GM12891 (cell line): ENCODE measurements around the gene EHD3.

Source experiments
- DNase-seq: peaks from one replicate; pipeline ENCODE4 v3.0.0; 2011; ENCODE audit warnings: low spot score; ENCODE audit not compliant: insufficient read length
- FAIRE-seq: peaks from 2 replicates; lab custom pipeline; 2011; peaks lifted over from hg19 to GRCh38; lab: Jason Lieb, UNC
- PAX5 ChIP-seq: IDR thresholded peaks from 2 replicates; pipeline ENCODE4 v1.6.1; 2011; ENCODE audit warnings: low read length, moderate library complexity, mild to moderate bottlenecking; ENCODE audit not compliant: insufficient read depth, severe bottlenecking
- POLR2A ChIP-seq: IDR thresholded peaks from 2 replicates; pipeline ENCODE4 v1.6.1; 2011; ENCODE audit warnings: low read depth, low read length, control low read depth
- POLR2AphosphoS5 ChIP-seq: IDR thresholded peaks from 2 replicates; pipeline ENCODE4 v1.6.1; 2011; ENCODE audit warnings: low read depth, low read length, control low read depth
- POU2F2 ChIP-seq: IDR thresholded peaks from 2 replicates; pipeline ENCODE4 v1.6.1; 2011; ENCODE audit warnings: low read depth, mild to moderate bottlenecking, control low read depth, low read length, moderate library complexity
- SPI1 ChIP-seq: IDR thresholded peaks from 2 replicates; pipeline ENCODE4 v1.6.1; 2011; ENCODE audit warnings: low read depth, low read length, control low read depth
- TAF1 ChIP-seq: IDR thresholded peaks from 2 replicates; pipeline ENCODE4 v1.6.1; 2011; ENCODE audit warnings: low read depth, low read length, control low read depth

EHD3 gene

DNA sequence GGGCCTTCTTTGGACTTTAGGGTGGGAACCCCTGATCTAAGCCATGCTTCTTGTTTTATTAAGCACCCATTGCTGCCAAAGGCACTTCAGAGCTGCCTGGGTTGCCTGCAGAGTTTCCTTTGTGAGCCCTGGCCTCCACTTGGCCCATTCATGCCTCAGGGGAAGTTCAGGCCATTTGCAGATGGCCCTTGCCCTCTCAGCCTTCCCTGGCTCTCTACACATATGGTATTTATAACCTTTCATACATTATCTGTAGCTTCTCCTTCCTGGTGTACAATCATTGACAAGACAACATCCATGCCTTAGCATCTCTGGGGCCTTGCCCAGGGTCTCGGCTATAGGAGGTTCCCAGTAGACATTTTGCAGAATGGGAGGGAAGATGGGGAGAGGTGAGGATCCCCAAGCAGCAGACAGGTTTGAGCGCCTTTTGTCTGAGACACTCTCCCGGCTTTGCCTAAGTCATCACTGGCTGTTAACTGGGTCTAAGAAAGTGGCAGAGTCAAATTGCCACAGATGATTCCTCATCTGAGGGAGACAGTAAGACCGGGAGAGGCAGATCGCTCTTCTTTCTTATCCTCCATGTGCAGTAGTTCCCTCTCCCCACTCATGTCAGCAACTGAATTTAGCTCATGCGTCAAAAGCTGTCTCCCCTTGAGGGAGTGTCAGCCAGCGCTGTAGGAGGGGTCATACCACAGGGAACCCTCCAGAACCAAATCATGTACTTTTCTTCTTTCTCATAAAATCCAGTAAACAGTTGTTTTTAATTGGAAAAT lies 2.7 kb downstream of the EHD3 start:
- no peak for FAIRE-seq

DNA sequence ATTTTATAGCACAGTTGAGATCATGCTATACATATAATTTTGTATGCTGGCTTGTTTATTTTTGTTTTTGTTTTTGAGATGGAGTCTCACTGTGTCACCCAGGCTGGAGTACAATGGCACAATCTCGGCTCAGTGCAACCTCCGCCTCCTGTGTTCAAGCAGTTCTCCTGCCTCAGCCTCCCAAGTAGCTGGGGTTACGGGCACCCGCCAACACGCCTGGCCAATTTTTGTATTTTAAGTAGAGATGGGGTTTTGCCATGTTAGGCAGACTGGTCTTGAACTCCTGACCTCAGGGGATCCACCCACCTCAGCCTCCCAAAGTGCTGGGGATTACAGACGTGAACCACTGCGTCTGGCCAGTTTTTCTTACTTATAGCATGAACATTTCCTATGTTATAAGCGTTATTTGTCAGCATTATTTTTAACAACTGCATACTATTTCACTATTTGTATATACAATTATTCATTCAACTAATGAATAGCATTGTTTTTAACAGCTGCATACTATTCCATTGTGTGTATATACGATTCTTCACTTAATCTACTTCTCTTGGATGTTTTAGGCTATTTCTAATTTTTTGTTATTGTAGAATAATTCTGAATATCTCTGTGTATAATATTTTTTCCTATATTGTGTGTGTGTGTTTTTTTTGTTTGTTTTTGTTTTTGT lies 3.5 kb downstream of the EHD3 start:
- FAIRE-seq (no peak), DNase-seq (no peak)
- TF ChIP-seq POLR2AphosphoS5 (no peak), SPI1 (no peak), POLR2A (no peak), TAF1 (no peak), PAX5 (no peak)

More for the DNA sequence above, 2.7 kb downstream of the EHD3 start:
- no peak for DNase-seq
- TF ChIP-seq POLR2A: no peak
- TF ChIP-seq TAF1: no peak
- no peak for TF ChIP-seq POU2F2
- no peak for TF ChIP-seq SPI1
- no peak for TF ChIP-seq POLR2AphosphoS5
- TF ChIP-seq PAX5: no peak

DNA sequence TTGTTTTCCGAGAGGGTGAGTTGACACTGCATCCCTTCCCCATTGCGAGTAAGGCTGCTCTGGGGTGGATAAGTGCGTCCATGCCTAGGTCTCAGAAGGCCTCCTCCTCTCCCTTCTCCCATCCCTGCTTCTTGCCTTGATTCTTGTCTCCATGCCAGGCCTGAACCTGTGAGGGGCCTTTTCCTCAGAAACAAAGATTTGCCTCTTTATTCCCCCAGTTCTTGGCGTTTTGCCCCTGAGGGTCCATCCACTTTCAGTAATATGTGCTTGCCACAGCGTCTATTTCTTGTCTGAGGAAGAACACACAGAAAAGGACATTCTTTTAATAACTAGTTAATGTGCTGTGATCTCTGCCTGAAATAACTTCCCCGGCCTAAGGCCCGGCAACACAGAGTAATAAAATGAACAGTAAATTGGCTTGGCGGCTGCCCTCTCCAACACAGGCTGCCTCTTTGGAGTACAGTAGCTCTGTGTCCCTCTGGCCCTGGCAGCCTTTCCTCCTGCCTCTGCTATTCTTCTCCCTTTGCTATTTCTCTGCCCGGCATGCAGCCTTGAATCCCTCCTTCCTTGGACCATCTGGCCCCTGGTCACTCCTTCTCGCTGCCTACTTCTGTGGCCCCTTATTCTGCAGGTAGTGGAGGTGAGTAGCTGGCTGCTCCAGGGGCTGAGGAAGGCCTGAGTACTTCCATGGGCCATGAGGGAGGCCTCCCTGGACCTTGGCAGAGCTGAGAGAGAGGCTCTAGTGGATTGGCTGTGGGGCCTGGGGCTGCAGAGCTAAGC lies 4.4 kb downstream of the EHD3 start:
- no peak for DNase-seq
- TF ChIP-seq POU2F2: no peak
- no peak for TF ChIP-seq SPI1
- TF ChIP-seq POLR2A: no peak
- TF ChIP-seq TAF1: no peak
- no peak for TF ChIP-seq PAX5
- TF ChIP-seq POLR2AphosphoS5: no peak

GRCh38 chr2:31238906-31239592 lies 5.1 kb downstream of the EHD3 start:
- no peak for FAIRE-seq

More for the DNA sequence above, 4.4 kb downstream of the EHD3 start:
- no peak for FAIRE-seq

DNA sequence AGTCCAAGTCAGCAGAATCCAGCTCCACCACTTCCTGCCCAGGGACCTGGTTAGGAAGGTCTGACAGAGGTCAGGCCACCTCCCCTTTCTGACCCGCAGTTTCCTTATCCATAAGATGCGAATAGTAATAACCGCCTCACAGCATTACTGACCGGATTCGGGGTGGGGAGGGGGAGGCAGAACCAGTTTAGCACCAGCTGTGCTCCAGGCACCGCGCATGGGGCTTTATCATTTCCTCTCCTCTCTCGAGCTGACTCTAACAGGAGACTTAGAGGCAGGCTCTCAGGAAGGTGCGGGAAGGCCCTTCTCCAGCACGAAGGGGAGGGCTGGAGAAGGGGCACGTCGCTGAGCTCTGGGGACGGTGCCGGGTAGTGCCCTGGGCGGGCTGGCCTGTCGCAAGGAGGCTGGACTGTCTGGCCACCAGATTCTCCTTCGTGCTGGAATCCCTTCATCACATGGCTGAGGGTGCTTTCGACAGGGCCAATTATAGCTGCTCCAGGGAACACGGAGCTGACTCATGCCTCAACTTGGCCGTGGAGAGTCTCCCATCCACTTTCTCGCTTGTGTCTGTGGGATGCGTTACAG lies 5.7 kb downstream of the EHD3 start:
- no peak for FAIRE-seq
- no peak for DNase-seq
- no peak for TF ChIP-seq POLR2AphosphoS5
- no peak for TF ChIP-seq PAX5
- no peak for TF ChIP-seq POLR2A
- no peak for TF ChIP-seq SPI1
- no peak for TF ChIP-seq TAF1
- no peak for TF ChIP-seq POU2F2

More at GRCh38 chr2:31238906-31239592, 5.1 kb downstream of the EHD3 start:
- DNase-seq: no peak
- TF ChIP-seq SPI1 (no peak), POU2F2 (no peak), POLR2AphosphoS5 (no peak), PAX5 (no peak), POLR2A (no peak), TAF1 (no peak)

DNA sequence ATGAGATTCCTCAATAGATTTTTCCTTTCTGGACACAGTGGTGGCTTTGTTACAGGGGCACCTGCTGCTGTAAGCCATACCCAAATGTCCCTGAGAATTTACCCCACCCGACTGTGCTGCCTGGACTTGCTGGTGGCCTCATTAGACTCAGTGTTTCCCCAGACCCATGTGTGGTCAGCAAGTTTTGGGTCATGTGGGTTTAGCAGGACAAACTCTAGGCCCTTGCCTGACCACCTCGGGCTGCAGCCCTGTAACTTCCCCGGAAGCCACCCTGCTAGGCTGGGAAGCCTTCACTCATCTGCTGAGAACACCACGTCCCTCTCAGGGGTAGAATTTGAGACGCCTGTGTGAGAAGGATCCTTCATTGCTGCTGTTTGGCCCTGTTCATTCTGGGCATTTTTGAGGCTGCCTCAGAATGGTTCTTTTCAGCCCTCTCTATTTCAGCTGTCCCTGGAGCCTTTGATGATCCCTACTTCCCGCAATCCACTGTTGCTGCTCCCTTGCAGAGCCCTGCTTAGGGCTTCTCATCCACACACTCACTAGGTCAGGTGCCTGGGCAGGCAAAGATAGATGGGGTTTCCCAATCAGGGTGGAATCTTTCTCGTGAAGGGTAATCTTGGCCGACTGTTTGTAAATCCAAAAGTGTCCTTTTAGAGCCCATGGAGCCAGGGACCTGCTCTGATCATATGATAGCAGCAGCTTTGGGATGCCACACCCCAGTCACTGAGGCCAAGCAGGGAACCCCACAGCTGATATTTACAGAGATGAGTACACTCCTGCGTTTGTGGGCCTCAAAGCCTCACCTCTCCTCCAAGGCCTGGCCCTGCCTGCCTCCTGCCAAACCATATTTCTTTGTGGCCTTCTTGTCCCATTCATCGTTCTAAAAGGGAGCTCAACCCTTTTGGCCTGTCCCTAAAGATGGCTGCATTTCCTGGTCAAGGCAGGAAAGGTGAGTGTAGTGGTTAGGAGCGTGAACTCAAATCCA lies 6.7 kb downstream of the EHD3 start:
- FAIRE-seq (no peak), DNase-seq (no peak)
- TF ChIP-seq POU2F2 (no peak), SPI1 (no peak), PAX5 (no peak), TAF1 (no peak), POLR2AphosphoS5 (no peak), POLR2A (no peak)

DNA sequence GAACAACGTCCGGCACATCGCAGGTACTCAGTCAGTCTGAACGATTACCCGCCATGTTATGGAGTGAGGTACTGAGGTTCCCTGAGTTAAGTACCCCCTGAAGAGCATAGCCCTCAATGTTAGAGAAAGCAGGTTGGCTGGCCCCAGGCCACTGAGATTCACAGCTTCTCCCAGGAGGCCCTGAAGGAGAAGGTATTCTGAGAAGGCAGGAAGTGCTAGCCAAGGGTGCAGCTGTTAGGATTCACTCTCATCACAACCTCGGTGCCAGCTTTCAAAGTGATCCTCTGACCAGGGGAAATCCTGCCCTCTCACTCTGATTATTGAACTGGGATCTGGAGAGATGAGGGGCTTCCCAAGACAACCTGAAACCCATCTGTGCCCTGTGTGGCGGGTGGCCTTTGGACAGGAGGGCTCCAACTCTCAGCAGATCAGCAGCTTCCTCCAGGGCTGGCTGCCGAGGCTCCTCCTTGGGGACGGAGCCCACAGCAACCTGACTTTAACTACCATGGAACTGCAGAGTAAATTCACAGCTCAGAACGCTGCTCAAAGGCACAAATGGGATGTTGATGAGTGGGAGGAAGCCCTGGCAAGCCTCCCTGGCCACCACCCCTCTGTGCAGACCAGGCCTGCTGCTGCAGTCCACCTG lies 7.8 kb downstream of the EHD3 start:
- FAIRE-seq: no peak
- no peak for DNase-seq
- no peak for TF ChIP-seq POLR2AphosphoS5
- TF ChIP-seq TAF1: no peak
- TF ChIP-seq SPI1: no peak
- TF ChIP-seq PAX5: no peak
